ENCODE results near the gene RGS7BP.
"Not testable (repeated sequence)": the region's sequence is repeated elsewhere in the genome, so short reads cannot be mapped to it uniquely, and the experiment has no call there.

The RGS7BP gene

DNA sequence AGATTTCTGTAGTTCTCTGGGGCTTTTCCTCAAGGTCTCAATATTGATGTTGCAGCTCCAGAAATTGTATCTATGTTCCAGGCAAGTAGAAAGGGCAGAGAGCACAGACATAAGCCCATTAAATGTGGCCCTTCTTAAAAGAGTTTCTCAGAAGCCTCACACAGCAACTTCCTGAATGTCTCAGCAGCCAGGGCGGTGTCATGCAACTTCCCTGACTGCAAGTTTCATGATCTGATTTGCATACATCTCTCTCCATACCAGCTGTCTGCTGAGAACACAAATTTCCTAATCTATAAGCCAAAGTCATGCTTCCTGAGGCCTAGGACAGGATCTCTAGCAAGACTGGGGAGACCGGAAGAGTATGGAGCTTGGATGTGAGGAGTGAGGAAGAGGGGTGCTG lies 13.0 kb downstream of the RGS7BP start:
- no peak overlapping the region for H3K4me3 ChIP-seq (ENCODE audit: low read length)
- TF ChIP-seq ZNF274 (IDR thresholded peaks at IDR 0.05; ENCODE audit: low read depth, low read length) = no peak

DNA sequence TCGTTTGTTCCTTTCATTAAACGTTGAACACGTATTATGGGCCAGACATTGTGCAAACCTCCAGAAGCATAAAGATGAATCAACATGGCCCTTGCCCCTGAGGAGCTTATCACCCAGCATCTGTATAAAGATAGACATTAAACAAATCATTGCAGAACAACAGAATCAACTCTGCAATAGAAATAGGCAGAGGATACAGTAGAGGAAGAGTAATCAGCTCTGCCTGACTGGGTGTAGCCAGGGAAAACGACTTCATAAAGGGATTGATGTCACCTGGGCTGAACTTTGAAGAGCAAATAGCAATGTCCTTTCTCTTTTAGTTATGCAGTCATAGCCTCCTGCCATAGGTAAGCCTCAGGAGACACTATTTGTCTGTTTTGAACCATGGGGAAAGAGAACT lies 13.4 kb downstream of the RGS7BP start:
- H3K4me3 ChIP-seq (ENCODE audit: low read length) = no peak overlapping the region
- no peak for TF ChIP-seq ZNF274 (IDR thresholded peaks at IDR 0.05; ENCODE audit: low read depth, low read length)

DNA sequence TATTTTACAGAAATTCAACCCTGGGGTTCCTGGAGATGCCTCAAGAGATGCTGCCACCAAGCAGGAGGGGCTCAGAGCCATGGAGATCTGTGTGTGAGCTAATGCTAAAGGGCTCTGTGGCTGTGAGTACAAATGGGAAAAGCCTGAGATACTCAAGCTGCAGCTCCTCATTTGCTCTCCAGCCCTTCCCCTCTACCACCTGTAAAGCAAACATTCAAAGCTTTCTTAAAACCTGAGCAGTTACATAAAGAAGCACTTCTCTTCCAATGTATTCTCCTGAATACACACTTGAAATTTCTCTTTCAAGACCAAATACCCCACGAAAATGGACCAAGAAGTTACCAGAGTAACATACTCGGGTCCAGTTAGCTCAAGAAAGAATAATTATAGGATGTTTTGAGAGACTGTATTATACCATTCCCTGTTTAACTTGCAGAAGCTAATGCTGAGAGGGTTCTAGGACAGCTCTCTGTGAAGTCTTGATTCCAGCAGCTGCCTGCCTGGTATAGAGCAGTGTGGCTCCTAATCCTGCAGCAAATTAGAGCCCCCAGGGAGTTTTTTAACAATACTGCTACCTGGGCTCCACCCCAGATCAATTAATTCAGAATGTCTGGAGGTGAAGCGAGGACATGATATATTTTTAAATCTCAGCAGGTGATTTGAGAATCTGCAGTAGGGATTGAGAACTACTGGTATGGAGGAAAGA lies 21.1 kb downstream of the RGS7BP start:
- no peak for TF ChIP-seq ZNF274 (IDR thresholded peaks at IDR 0.05; ENCODE audit: low read depth, low read length)
- no peak overlapping the region for H3K4me3 ChIP-seq (ENCODE audit: low read length)

DNA sequence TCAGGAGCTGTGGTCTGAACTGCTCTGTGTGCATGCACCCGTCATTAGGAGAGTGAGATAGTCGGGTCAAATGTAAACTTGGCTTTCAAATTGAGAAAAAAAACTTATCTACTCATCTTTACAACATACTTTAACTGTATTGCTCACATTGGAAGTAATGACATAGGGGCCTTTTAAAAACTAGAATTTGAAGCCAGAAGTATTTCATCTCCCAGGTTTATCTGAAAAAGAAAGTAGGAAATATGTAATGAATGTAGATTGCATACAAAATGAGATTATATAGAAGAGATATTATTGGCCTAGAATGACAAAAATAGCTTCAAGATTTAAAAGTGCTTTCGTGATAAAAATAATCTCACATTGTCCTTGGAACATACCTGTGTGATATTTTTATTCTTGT lies 24.3 kb downstream of the RGS7BP start:
- no peak for TF ChIP-seq ZNF274 (IDR thresholded peaks at IDR 0.05; ENCODE audit: low read depth, low read length)
- no peak overlapping the region for H3K4me3 ChIP-seq (ENCODE audit: low read length)

DNA sequence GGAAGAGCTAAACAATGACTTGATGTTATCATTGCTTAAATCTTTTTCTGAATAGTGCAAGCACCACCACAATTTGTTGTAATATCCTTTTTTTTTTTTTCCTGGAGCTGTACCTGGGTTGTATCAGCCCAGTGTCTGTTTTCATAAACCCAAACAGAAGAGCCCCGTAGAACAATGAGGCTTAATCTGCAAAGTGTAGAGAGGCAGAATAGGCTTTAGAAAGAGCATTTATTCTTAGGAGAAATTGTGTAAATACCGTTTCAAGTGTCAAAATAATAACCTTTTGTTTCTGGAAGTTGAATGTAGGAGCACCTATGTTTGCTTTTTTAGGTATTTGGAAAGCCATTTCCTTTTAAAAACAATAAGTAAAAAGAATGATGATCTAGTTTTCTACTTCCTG lies 26.4 kb downstream of the RGS7BP start:
- H3K4me3 ChIP-seq (ENCODE audit: low read length) = no peak overlapping the region
- no peak for TF ChIP-seq ZNF274 (IDR thresholded peaks at IDR 0.05; ENCODE audit: low read depth, low read length)

DNA sequence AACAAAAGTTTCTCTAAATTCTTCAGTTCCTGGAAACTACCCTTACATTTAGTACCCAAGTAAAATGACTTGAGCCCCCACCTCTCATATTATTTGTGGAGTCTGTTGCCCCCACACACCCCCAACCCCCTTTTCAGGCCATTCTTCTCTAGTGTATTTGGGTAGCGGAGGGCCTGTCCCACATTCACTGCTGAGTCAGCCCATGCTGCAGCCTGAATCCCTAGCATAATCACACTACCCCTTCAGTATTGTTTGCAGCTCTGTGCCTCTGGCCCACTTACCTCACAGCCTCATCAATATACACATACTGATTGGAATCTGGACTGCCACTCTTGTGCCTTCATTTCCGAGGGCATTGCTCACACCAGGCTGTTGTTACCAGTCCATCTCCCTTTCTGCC lies 26.8 kb downstream of the RGS7BP start:
- no peak overlapping the region for H3K4me3 ChIP-seq (ENCODE audit: low read length)
- TF ChIP-seq ZNF274 (IDR thresholded peaks at IDR 0.05; ENCODE audit: low read depth, low read length) = no peak

DNA sequence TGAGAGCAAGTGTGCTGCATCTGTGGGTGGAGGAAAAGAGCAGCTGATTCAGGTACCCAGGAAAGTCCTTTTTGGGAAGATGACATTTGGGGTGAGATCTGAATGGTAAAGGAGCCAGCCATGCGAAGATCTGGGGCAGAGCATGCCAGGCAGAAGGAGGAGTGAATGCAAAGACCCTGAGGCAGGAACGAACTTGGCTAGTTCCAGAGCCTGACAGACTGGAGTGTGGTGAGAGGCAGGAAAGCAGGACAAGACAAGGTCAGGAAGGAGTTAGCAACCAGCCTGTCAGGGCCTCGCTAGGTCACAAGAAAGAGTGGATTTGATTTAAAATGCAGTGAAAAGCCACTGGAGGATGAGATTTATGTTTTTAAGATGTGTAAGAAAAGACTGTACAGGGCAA lies 28.2 kb downstream of the RGS7BP start:
- no peak for TF ChIP-seq ZNF274 (IDR thresholded peaks at IDR 0.05; ENCODE audit: low read depth, low read length)
- H3K4me3 ChIP-seq (ENCODE audit: low read length) = no peak overlapping the region

DNA sequence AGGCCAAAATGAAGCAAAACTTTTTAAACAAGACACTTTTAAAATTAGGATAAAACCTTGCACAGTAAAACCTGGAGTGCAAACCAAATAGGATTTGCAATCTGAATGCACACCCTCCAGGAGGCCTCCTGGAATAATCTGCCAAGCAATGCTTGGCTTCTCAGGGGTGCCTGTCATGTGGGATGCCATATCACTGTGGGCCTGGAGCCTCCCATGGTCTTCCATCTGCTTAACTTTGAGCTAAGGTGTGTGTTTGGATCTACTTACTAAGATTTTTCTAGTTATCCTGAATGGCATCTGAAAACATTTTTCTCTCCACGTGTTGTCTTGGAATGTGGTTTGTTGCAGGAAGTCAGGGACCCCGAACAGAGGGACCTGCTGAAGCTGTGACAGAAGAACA lies 52.1 kb downstream of the RGS7BP start:
- H3K4me3 ChIP-seq (ENCODE audit: low read length) = no peak overlapping the region
- TF ChIP-seq ZNF274 (IDR thresholded peaks at IDR 0.05; ENCODE audit: low read depth, low read length) = no peak

DNA sequence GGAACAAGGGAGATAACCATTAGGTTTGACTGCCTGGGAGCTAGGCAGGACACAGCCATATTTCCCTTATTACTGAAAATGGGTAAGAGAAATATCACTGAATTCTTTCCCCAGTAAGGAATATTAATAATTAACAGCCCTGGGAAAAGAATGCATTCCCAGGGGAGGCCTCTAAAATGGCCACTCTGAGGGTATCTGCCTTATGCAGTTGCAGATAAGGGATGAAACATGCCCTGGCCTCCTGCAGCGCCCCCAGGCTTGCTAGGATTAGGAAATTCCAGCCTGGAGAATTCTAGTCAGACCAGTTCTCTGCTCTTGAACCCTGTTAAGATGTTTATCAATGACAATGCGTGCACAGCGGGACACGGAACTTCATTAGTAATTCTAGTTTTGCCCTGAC lies 52.8 kb downstream of the RGS7BP start:
- not testable (repeated sequence) for H3K4me3 ChIP-seq (ENCODE audit: low read length)

DNA sequence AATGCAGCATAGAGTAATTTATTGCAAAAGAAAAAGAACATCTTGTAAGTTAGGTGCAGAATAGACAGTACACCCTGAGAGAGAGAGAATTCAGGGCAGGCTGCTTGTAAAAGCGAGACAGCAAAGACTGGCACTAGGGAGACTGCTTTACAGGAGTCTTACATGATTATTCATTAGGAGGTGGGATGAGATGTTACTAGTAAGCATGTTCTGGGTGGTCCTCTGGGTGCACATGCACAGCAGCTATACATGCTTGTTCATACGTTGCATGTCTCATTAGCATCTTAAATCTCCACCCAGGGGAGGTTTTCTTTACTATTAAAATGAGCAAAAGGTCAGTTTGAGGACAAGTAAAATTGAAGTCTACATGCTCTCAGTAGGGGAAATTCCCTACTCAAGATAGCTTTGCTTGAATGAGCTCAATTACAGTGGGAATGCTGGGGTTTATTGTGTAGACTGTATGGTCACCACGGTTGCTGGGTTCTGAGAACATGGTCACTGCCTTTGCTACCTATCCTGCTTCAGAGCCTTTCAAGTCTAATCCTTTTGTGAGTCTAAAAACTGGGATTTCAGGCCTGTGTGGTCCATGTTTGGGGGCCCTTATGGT lies 60.6 kb downstream of the RGS7BP start:
- no peak overlapping the region for H3K4me3 ChIP-seq (ENCODE audit: low read length)
- no peak for TF ChIP-seq ZNF274 (IDR thresholded peaks at IDR 0.05; ENCODE audit: low read depth, low read length)

DNA sequence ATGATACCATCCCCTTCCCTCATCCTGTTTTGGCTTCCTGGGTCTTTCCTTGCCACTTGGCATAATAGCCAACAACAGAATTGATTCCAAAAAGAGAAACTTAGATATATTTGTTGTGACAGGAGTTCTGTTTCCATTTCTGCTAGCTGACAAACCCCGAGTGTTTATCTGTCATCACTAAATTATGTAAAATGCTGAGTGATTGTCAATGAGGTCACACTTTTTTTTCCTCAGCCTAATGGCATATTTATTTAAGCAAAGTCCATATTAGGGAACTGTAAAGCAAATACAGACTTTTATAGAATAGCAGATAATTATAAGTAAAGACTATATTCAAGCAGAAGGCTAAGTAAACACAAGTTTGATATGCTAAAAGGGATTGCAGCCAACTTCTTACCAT lies 64.0 kb downstream of the RGS7BP start:
- TF ChIP-seq ZNF274 (IDR thresholded peaks at IDR 0.05; ENCODE audit: low read depth, low read length) = no peak
- no peak overlapping the region for H3K4me3 ChIP-seq (ENCODE audit: low read length)

DNA sequence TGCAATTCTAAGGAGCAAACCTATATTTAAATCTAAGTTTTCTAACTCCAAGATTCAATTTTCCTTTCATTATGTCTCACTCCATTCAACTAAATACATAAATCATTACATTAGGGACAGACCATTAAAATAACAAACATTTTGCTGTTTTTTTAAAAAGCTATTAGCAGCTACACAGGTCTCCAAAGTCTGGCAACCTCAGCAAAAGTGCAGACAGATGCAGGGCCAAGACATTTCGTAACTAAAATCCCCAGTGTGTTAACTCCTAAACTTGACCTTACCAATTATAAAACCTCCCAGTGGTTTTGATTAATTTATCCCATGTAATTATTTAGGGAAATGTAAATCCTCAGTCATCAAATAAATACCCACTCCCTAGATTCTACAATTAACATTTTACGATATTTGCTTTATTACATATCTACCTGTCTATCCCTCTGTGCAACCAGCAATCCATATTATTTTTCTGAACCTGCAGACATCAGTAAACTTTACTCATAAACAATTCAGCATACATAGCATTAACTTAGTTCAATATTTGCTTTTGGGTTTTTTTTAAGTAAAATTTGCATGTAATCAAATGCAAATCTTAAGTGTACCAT lies 64.7 kb downstream of the RGS7BP start:
- TF ChIP-seq ZNF274 (IDR thresholded peaks at IDR 0.05; ENCODE audit: low read depth, low read length) = no peak
- no peak overlapping the region for H3K4me3 ChIP-seq (ENCODE audit: low read length)

DNA sequence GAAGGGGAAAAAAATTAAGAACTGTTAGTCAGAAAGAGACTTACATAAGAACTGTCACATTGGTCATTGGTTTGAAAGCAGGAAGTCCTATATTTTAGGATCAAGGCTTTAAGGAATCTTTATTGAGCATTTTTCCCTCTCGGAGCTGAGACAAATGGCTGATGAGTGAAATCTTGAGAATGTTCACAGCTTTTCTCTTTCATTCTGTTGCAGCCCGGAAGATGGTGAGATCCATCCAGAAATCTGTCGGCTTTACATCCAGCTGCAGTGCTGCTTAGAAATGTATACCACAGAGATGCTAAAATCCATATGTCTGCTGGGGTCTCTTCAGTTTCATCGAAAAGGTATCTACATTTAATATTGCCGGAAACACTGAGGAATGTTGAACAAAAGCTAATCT lies 69.7 kb downstream of the RGS7BP start:
- no peak for TF ChIP-seq ZNF274 (IDR thresholded peaks at IDR 0.05; ENCODE audit: low read depth, low read length)
- H3K4me3 ChIP-seq (ENCODE audit: low read length) = no peak overlapping the region

DNA sequence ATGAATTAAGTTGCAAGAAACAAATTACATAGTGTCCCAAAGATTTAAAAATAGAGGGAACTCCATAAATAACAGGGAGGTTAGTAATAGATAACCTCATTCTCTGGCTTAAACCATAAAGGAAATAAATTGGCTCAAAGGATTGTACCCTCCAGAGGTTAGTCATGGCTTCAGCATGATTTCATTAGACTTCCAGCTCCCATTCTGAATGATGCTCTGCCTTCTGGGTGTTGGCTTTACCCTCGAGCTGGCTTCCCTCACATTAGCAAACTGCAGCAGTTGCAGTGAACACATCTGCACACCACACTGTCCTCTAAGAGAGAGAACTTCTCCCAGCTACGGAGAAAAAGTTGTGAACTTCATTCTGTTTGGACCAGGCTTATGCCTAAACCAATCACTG lies 70.4 kb downstream of the RGS7BP start:
- TF ChIP-seq ZNF274 (IDR thresholded peaks at IDR 0.05; ENCODE audit: low read depth, low read length) = no peak
- no peak overlapping the region for H3K4me3 ChIP-seq (ENCODE audit: low read length)

DNA sequence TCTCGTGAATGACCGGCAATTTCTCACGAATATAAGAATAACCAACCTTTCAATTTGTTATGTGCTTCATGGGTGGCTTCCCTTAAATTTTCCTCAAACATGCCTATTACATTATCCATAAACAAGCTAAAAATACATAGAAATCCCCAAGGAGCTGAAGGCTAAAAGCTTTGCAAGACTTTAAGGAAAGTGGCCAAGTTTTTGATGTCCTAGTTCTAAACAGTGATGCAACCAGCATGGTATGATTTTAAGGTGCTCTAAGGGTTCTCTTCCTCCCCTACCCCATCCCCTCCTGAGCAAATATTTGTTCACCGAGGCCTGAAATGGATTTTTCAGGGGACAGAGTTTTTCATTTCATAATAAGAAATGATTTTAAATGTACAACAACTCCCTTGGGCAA lies 79.8 kb downstream of the RGS7BP start:
- no peak overlapping the region for H3K4me3 ChIP-seq (ENCODE audit: low read length)
- no peak for TF ChIP-seq ZNF274 (IDR thresholded peaks at IDR 0.05; ENCODE audit: low read depth, low read length)

Measured in GM08714 (cell line).